ENCODE results near the gene MIB2.
"Not testable (repeated sequence)": the region's sequence is repeated elsewhere in the genome, so short reads cannot be mapped to it uniquely, and the experiment has no call there.

The MIB2 gene

GRCh38 chr1:1615256-1616044, at the start of gene MIB2:
TSS of gene MIB2 (plus strand) at chr1:1615500. CDS start at chr1:1623453, 7,953 bp downstream.
- peak; percentile 94 to 98 for DNase-seq (ENCODE audit: extremely low read depth in 1 of 2, low read depth in 1 of 2)

DNA sequence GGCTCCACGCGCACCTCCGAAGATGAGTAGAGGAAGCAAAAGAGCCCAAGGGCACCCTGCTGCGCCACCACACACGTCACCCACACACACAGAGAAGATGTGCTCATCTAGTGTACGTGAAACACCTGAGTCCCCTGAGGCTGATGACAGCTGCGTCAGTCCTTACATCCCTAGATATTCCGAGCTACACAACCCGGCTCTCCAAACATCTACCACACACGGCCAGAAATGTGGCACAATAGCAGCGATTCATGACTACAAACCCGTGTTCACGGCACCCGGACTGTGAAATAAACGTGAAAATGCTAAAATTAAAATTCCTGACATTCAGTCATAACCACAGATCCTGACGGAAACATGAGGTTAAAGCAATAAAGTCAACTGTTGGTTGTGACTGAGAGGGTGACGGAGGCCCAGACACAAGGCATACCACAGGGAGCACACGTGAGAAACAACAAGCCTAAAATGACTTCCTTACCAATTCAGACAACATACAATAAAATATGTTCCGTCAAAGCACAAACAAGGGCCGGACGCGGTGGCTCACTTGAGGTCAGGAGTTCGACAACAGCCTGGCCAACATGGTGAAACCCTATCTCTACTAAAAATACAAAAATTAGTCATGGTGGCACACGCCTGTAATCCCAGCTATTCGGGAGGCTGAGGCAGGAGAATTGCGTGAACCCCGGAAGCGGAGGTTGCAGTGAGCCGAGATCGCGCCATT, 48.0 kb upstream of the MIB2 start:
- no peak for DNase-seq (ENCODE audit: extremely low read depth in 1 of 2, low read depth in 1 of 2)

DNA sequence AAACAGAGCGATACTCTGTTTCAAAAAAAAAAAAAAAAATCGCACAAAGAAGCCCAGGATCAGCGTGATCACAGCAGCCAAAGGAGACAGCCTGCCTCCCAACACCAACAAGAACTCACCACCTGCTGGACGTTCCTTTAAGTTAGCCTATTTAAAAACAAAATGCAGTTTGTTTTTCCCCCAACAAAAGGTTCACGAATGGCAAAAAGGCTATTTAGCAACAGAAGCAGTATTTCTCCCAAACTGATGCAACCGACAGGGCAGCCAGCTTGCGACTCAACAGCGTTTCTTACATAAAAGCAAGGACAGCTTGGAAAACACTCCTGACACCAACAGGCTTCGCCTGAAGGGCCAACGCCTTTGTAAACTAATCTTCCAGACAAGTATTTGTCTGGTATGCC, 47.4 kb upstream of the MIB2 start:
- no peak for DNase-seq (ENCODE audit: extremely low read depth in 1 of 2, low read depth in 1 of 2)

GRCh38 chr1:1569341-1569740, 46.0 kb upstream of the MIB2 start:
- DNase-seq (ENCODE audit: extremely low read depth in 1 of 2, low read depth in 1 of 2): no peak

DNA sequence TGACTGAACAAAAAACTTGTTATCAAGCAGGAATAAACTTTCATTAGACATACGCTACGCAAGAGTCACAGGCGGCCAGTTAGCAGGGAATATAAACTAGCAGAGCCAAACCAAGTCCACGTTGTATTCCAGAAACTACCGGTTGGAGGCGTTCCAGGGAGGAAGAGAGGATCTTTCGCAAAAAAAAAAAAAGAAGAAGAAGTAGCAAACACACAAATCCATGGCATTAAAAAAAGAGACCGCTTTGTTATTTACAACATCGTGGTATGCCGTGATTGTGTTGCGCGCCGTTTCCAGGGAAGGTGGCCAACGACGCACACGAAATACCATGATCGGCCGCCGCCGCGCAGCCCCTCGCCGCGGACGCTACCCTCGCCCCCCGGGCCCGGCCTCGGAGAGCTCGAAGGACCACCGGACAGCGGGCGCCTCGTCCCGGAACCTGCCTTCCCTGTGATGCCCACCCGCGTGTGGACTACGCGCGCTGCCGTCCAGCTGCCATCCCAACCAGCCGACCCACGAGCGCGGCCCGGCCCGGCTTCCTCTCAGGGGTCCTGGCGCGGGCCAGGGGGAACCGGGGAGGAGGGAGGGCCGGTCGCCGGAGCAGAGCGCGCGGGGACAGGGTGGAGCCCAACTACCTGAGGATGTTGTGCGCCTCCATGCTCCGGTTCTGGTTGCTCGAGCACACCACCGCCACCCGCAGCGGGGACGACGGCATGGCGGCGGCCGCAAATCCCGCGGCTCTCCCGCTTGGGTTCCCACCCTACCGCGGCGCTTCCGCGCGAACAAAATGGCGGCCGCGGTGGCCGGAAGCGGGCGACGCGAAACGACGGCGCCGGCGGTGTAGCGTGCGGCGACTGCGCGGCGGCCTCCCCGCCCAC, 41.2 kb upstream of the MIB2 start:
- peak in 1 of 2 donors; percentile 57 for DNase-seq (ENCODE audit: extremely low read depth in 1 of 2, low read depth in 1 of 2)

- peak; percentile 79 to 90 for DNase-seq (ENCODE audit: extremely low read depth in 1 of 2, low read depth in 1 of 2)
These were observed 40.4 kb upstream of the MIB2 start, which contains the start of gene SSU72 for GRCh38 chr1:1574721-1575537. TSS of gene SSU72 (minus strand) at chr1:1574863. CDS start at chr1:1574557, 306 bp downstream.

- no peak for DNase-seq (ENCODE audit: extremely low read depth in 1 of 2, low read depth in 1 of 2)
These were observed 37.8 kb upstream of the MIB2 start for GRCh38 chr1:1577367-1578011.

DNA sequence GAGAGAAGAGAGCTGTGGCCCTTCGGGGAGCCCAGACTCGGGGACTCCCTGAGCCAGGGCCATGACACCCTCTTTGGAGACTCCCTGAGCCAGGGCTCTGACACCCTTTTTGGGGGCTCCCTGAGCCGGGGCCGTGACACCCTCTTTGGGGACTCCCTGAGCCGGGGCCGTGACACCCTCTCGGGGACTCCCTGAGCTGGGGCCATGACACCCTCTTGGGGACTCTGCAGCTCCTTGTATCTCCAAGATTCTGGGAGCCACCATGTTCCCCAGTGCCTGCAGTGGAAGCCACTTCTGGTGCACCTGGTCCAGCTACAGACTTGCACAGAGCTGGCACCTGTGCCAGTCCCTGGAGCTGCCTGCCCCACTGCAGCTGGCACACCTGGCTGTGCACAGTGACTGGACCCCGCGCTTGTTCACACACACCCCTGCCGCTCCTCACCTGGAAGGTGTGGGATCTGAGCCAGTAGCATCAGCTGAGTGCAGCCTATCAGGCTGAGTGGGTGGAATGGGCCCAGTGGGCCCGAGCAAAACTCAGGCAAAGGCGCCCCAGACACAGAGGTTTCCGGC, 36.8 kb upstream of the MIB2 start:
- DNase-seq (ENCODE audit: extremely low read depth in 1 of 2, low read depth in 1 of 2): no peak

DNA sequence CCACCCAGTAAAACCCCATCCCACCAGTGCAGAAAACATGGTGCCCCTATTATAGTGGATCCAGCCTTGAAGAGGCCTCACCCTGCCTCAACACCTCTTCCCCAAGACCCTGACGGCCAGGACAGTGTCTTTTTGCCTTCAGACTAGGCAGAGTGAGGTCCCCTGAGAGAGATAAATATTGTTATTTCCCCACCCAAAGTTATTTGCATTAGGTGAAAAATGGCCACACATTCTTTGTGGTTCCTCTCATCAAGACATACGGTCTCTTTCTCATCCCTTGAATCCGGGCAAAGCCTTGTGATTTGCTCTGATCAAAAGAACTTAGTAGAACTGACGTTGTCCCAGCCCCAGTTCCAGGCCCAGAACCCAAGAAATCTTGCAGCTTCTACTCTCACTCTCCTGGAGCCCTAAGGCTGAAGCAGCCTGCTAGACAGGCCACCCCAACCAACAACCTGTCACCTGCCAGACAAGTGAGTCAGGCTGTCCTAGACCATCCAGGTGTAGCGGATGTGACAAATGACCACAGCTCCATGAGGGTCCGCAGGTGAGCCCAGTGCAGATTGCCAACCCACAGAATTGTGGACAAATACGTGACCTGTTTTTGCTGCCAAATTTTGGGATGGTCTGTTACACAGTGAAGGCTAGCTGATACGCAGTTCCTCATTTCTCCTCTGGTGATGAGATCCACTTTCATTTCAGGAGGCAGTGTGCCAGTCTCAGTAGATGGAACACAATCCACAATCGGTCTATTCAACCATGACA, 32.5 kb upstream of the MIB2 start:
- no peak for DNase-seq (ENCODE audit: extremely low read depth in 1 of 2, low read depth in 1 of 2)

DNA sequence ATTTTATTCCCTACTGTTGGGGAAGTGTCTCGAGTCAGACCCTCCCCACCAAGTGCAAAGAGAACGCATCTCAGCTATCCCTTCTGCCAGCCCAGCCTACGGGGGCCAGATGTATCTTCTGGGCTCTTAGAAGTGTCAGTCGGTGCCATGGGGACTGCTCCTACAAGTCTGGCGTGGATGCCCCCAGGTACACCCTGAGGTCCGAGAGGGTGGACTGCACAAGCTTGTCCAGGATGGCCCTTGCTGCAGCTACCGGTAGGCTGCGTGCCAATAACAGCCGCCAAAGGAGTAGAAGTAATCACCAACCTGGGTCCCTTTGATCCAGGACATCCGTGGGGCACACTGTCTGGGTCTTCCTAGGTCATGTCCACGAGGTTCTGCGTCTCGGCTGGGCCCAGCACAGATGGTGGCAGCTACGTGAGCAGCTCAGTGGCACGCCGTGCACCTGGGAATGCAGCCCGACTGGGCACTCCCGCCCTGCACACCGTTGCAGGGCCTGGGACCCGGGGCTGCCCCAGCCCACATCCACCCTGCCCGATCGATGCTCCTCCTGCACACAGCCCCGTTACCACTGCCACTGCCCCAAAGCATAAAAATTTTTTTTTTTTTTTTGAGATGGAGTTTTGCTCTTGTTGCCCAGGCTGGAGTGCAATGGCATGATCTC, 31.8 kb upstream of the MIB2 start:
- DNase-seq (ENCODE audit: extremely low read depth in 1 of 2, low read depth in 1 of 2): no peak

DNA sequence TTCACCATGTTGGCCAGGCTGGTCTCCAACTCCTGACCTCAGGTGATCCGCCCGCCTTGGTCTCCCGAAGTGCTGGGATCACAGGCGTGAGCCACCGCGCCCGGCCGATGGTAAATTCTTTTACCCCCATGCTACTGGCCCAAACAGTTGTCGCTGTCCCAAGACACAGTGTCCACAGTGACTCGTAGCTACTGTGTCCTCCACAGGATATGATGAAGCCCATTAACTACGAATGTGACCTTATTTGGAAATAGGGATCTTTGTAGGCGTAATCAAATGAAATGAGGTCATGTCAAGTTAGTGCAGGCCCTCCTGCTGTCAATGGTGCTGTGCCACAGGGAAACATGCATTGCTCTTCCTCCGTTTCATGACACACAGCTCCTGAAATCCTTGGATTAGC, 23.8 kb upstream of the MIB2 start:
- no peak for DNase-seq (ENCODE audit: extremely low read depth in 1 of 2, low read depth in 1 of 2)

DNA sequence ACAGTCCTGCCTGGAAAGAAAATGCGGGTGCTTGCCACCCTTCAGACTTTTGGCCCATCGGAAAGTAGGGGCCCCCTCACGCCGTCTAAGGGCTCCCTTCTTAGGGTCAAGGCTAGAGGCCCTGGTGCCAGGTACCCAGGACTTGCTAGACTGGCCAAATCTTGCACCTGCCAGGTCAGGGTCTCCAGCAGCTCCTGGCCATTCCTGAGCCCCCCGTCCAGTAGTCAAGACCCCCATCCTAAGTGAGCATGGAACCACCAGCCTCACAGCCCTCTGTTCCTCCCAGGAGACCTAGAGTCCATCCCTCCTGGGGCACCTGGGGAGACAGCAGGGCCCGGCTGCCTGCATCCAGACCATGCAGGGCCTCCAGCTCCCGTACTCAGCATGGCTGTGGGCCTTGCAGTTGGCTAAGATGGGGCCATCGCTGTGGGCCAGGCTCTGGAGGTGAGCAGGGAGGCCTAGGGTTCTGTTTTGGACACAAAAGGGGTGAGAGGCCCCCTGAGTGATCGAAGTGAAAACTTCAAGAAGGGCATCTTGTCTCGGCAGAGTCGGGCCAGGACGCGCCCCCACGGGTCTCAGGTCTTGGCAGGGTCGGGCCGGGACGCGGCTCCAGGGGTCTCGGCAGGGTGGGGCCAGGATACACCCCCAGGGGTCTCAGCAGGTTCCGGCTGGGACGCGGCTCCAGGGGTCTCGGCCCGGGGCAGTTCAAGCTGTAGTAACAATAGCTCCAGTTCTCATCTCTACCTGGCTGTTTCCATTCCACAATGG, 21.3 kb upstream of the MIB2 start:
- DNase-seq (ENCODE audit: extremely low read depth in 1 of 2, low read depth in 1 of 2): no peak

DNA sequence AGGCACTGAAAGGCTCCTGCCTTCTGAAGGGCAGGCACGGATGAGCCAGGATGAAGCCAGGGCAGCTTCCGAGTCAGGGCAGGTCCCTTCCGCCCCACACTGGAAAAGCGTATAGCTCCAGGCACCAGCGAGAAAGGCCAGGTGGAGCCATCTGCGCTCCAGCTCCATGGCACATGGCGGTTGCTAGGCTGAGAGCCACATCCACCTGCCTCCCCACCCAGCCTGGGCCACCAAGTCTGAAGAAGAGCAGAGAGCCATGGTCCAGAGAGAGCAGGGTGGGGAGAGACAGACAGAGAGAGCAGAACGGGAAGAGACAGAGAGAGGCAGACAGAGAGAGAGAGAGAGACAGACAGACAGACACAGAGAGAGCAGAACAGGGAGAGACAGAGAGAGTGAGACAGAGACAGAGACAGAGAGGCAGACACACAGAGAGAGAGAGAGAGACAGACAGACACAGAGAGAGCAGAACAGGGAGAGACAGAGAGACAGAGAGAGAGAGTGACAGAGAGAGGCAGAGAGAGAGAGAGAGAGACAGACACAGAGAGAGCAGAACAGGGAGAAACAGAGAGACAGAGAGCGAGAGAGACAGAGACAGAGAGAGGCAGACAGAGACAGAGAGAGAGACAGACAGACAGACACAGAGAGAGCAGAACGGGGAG, 20.6 kb upstream of the MIB2 start:
- DNase-seq (ENCODE audit: extremely low read depth in 1 of 2, low read depth in 1 of 2): no peak

DNA sequence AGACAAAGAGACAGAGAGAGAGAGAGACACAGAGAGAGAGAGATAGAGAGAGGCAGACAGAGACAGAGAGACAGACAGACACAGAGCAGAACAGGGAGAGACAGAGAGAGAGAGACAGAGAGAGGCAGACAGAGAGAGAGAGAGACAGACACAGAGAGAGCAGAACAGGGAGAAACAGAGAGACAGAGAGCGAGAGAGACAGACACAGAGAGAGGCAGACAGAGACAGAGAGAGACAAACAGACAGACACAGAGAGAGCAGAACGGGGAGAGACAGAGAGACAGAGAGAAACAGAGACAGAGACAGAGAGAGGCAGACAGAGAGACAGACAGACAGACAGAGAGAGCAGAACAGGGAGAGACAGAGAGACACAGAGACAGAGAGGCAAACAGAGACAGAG, 20.0 kb upstream of the MIB2 start:
- not testable (repeated sequence) for DNase-seq (ENCODE audit: extremely low read depth in 1 of 2, low read depth in 1 of 2)

GRCh38 chr1:1596493-1597274, 18.6 kb upstream of the MIB2 start:
- DNase-seq (ENCODE audit: extremely low read depth in 1 of 2, low read depth in 1 of 2): no peak

- DNase-seq (ENCODE audit: extremely low read depth in 1 of 2, low read depth in 1 of 2): no peak
These were observed 17.9 kb upstream of the MIB2 start for GRCh38 chr1:1597275-1597930.

All from activated CD8-positive, alpha-beta memory T cell treated with anti-CD3 and anti-CD28 coated beads for 1 hour (primary cell).